Thyroid gland (tissue), 4 donors: ENCODE measurements around the gene LRRC36.

Experiments
- POLR2A ChIP-seq, 2 donors: fragments of 450-650 bp; IDR thresholded peaks; one replicate each; pipeline ENCODE4 v1.6.1; 2017; ENCODE audit warnings: antibody characterized with exemption in 2 of 2, mild to moderate bottlenecking in 2 of 2, moderate library complexity in 1 of 2
- TF ChIP-seq, protein P1 (sequence below), 6 experiments: fragments of 200-600 bp in 3 of 6; fragments of 450-650 bp in 3 of 6; sonication (generic) in 3 of 6; IDR thresholded peaks; one replicate each; pipeline ENCODE4 v1.5.1; 2016 to 2019; ENCODE audit warnings: antibody characterized with exemption in 6 of 6, mild to moderate bottlenecking in 2 of 6, inconsistent platforms in 1 of 6, moderate library complexity in 1 of 6

- TF ChIP-seq, protein P1, sequence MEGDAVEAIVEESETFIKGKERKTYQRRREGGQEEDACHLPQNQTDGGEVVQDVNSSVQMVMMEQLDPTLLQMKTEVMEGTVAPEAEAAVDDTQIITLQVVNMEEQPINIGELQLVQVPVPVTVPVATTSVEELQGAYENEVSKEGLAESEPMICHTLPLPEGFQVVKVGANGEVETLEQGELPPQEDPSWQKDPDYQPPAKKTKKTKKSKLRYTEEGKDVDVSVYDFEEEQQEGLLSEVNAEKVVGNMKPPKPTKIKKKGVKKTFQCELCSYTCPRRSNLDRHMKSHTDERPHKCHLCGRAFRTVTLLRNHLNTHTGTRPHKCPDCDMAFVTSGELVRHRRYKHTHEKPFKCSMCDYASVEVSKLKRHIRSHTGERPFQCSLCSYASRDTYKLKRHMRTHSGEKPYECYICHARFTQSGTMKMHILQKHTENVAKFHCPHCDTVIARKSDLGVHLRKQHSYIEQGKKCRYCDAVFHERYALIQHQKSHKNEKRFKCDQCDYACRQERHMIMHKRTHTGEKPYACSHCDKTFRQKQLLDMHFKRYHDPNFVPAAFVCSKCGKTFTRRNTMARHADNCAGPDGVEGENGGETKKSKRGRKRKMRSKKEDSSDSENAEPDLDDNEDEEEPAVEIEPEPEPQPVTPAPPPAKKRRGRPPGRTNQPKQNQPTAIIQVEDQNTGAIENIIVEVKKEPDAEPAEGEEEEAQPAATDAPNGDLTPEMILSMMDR (IDR thresholded peaks at IDR 0.05) = no peak
- TF ChIP-seq POLR2A (IDR thresholded peaks at IDR 0.05) = no peak
Observed at GRCh38 chr16:67413978-67414911, 87.6 kb downstream of the LRRC36 start.
